Astrocyte of the spinal cord (primary cell): ENCODE results near the gene TRIM71.

Experiments
- DNase-seq: peaks from one replicate; pipeline ENCODE4 v3.0.0; 2011; ENCODE audit warnings: low read depth, low spot score
- H3K4me3 ChIP-seq: 2 replicates; pipeline ENCODE4 v1.5.1; 2011; ENCODE audit warnings: low read depth, mild to moderate bottlenecking, low read length, moderate library complexity
- in situ Hi-C: cut with HindIII; loops from 2 replicates; pipeline ENCODE4 v1.10.0; 2017; ENCODE audit warnings: low sequenced_read_pairs
- TF ChIP-seq, protein P1 (sequence below): IDR thresholded peaks from 2 replicates; pipeline ENCODE4 v1.5.1; 2012; ENCODE audit warnings: low read depth, mild to moderate bottlenecking, low read length, inconsistent platforms

Gene TRIM71

GRCh38 chr3:32880225-32880624, 62.4 kb downstream of the TRIM71 start:
- in situ Hi-C loops: no loop called here
- TF ChIP-seq, protein P1, sequence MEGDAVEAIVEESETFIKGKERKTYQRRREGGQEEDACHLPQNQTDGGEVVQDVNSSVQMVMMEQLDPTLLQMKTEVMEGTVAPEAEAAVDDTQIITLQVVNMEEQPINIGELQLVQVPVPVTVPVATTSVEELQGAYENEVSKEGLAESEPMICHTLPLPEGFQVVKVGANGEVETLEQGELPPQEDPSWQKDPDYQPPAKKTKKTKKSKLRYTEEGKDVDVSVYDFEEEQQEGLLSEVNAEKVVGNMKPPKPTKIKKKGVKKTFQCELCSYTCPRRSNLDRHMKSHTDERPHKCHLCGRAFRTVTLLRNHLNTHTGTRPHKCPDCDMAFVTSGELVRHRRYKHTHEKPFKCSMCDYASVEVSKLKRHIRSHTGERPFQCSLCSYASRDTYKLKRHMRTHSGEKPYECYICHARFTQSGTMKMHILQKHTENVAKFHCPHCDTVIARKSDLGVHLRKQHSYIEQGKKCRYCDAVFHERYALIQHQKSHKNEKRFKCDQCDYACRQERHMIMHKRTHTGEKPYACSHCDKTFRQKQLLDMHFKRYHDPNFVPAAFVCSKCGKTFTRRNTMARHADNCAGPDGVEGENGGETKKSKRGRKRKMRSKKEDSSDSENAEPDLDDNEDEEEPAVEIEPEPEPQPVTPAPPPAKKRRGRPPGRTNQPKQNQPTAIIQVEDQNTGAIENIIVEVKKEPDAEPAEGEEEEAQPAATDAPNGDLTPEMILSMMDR: no peak
- DNase-seq: no peak
- H3K4me3 ChIP-seq: no peak overlapping the region

GRCh38 chr3:32881624-32882023, 63.8 kb downstream of the TRIM71 start:
- in situ Hi-C loops: no loop called here
- H3K4me3 ChIP-seq: no peak overlapping the region
- no peak for DNase-seq
- TF ChIP-seq, protein P1: no peak

DNA sequence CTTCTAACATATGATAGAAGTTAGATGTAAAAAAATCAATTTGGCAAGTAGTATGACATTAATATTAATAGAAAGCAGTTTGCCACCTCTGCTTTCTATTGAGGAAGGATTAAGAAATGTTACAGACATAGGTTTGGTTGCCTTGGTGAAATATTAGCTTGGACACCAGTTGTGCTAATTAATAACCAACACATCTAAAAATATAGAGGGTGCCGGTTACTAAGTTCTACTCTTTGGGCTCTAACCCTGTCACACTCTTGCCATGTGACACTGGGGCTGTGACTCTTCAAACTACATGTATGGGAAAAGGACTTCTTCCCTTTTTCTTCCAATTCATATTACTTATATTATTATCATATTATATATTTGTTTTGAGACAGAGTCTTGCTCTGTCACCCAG, 64.4 kb downstream of the TRIM71 start:
- in situ Hi-C loops: no loop called here
- no peak for DNase-seq
- TF ChIP-seq, protein P1: no peak
- no peak overlapping the region for H3K4me3 ChIP-seq

DNA sequence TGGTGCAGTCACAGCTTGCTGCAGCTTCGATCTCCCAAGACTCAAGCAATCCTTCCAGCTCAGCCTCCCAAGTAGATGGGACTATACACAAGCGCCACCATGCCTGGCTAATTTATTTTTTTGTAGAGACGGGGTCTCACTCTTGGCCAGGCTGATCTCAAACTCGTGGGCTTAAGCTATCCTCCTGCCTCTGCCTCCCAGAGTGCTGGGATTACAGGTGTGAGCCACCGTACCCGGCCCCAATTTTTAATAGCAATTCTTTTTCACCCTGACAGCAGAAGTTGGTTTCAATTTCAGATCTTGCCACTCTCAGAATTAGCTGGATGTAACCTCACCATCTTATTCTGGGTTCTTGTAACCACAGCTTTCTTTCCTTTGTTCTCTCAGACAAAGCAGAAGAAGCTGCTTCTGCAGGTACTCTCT, 64.8 kb downstream of the TRIM71 start:
- TF ChIP-seq, protein P1: no peak
- in situ Hi-C loops: no loop called here
- no peak overlapping the region for H3K4me3 ChIP-seq
- DNase-seq: no peak

GRCh38 chr3:32883817-32884216, 66.0 kb downstream of the TRIM71 start:
- in situ Hi-C loops: no loop called here
- TF ChIP-seq, protein P1: no peak
- DNase-seq: no peak
- no peak overlapping the region for H3K4me3 ChIP-seq

GRCh38 chr3:32884591-32884990, 66.8 kb downstream of the TRIM71 start:
- H3K4me3 ChIP-seq: no peak overlapping the region
- in situ Hi-C loops: no loop called here
- TF ChIP-seq, protein P1: no peak
- DNase-seq: no peak
